K562 (cell line): ENCODE measurements around the gene KIAA0513. TPM values are rescaled to one million over a fixed set of nuclear protein-coding genes. Genes with fewer than 3 reads are reported as not detected.

Experiments
- KDM5B ChIP-seq: fragments of 200-600 bp; sonication (generic); IDR thresholded peaks from 2 replicates; pipeline ENCODE4 v1.6.1; 2012; ENCODE audit warnings: low read depth, mild to moderate bottlenecking, moderate library complexity, low read length, control low read depth, inconsistent platforms; ENCODE audit not compliant: insufficient replicate concordance
- NR1H2 ChIP-seq: sonication (generic); formaldehyde crosslinking; IDR thresholded peaks from 2 replicates; pipeline ENCODE4 v1.4.0; 2020; ENCODE audit warnings: mild to moderate bottlenecking, missing genetic modification reagents
- RCOR1 ChIP-seq, 2 experiments: IDR thresholded peaks; 2 replicates each; pipeline ENCODE4 v1.6.1; 2012; ENCODE audit warnings: low read depth in 2 of 2, low read length in 2 of 2, borderline replicate concordance in 1 of 2, improper control_type of control experiment in 1 of 2
- RFX7 ChIP-seq: fragments of 250-450 bp; sonication (Bioruptor Pico); IDR thresholded peaks from 2 replicates; pipeline ENCODE4 v1.5.1; 2021; ENCODE audit warnings: mild to moderate bottlenecking
- SMAD1 ChIP-seq: fragments of 150-350 bp; IDR thresholded peaks from 2 replicates; pipeline ENCODE4 v1.6.1; 2014; ENCODE audit warnings: low read length, low read depth; ENCODE audit not compliant: partially characterized antibody
- ZKSCAN8 ChIP-seq: fragments of 200-800 bp; sonication (Bioruptor generic); IDR thresholded peaks from 2 replicates; pipeline ENCODE4 v1.6.1; 2016; ENCODE audit warnings: missing genetic modification characterization, missing compliant biosample characterization
- ZNF780A ChIP-seq: fragments of 250-450 bp; sonication (Bioruptor Pico); IDR thresholded peaks from 2 replicates; pipeline ENCODE4 v1.5.0; 2021; ENCODE audit warnings: mild to moderate bottlenecking
- polyA plus RNA-seq, 8 experiments: library from polyadenylated mRNA; depleted of rRNA in 4 of 8; stranded (reverse) in 5 of 8; unstranded in 3 of 8; fragments of >200 nt; fragmentation: Nextera tagmentation in 2 of 8; fragmentation: Illumina TruSeq in 1 of 8; extraction: Ambion mirVana in 2 of 8; extraction: Trizol in 1 of 8; gene quantifications; 2 replicates each; pipeline versions ENCODE4 v1.2.1 to v1.2.3, GENCODE V29; 2011 to 2014; ENCODE audit warnings: inconsistent platforms in 1 of 8, missing spikeins in 1 of 8
- total RNA-seq, 7 experiments: library from RNA; depleted of rRNA in 6 of 7; stranded (reverse); fragments of >200 nt in 6 of 7; fragmentation: Illumina TruSeq in 2 of 7; extraction: Trizol in 2 of 7; gene quantifications; 2 replicates each; pipeline versions ENCODE4 v1.2.1 to v1.2.3, GENCODE V29; 2011 to 2021; ENCODE audit warnings: low replicate concordance in 1 of 7
- TF ChIP-seq, protein P1 (sequence below), 3 experiments: IDR thresholded peaks in 2 of 3; conservative IDR thresholded peaks in 1 of 3; 2 replicates each; pipeline ENCODE4 v1.5.1; 2011 to 2012; ENCODE audit warnings: low read length in 3 of 3, mild to moderate bottlenecking in 3 of 3, control low read depth in 2 of 3, improper control_type of control experiment in 1 of 3, inconsistent platforms in 1 of 3, low read depth in 1 of 3, mixed read lengths in 1 of 3, moderate library complexity in 1 of 3; ENCODE audit not compliant: insufficient read depth in 2 of 3
- TF ChIP-seq, protein P2 (sequence below): sonication (generic); formaldehyde crosslinking; IDR thresholded peaks from 2 replicates; pipeline ENCODE4 v1.8.1; 2023; ENCODE audit warnings: mild to moderate bottlenecking, missing genetic modification reagents
- TF ChIP-seq, protein P3 (sequence below): fragments of 250-450 bp; sonication (Bioruptor Pico); IDR thresholded peaks from 2 replicates; pipeline ENCODE4 v1.8.0; 2022; ENCODE audit warnings: moderate library complexity, mild to moderate bottlenecking, inconsistent platforms

KIAA0513 gene
- total and polyA plus RNA-seq, 9 of the 15 experiments (the other 6 are each of a cell fraction or from before 2014, with no cell fraction given) = 0.18 to 13.7 (median 10.2) TPM

DNA sequence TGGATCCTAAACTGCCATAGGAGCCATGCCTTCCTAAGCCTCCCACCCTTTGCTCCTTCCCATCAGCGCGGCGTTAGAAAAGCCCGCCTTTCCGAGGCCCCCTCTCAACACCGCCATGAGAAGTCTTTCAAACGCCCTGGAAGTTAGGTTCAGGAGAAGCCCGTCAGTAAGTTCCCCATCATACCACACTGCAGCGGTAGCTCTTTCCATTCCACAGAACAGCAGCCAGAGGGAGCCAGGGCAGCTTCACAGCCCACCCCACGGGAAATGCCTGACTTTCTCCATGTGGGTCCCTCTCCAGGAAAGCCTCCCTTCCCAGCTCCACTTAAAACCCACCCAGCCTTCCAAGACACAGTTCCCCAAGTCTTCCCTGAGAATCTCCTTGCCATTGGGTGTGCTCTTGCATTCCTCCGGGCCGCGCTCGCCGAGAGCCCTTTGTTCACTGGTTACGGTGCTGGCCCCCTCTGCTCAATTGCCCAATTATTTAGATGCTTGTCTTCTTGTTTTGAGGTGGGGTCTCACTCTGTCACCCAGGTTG lies 28.7 kb downstream of the KIAA0513 start (continued):
- TF ChIP-seq, protein P1, sequence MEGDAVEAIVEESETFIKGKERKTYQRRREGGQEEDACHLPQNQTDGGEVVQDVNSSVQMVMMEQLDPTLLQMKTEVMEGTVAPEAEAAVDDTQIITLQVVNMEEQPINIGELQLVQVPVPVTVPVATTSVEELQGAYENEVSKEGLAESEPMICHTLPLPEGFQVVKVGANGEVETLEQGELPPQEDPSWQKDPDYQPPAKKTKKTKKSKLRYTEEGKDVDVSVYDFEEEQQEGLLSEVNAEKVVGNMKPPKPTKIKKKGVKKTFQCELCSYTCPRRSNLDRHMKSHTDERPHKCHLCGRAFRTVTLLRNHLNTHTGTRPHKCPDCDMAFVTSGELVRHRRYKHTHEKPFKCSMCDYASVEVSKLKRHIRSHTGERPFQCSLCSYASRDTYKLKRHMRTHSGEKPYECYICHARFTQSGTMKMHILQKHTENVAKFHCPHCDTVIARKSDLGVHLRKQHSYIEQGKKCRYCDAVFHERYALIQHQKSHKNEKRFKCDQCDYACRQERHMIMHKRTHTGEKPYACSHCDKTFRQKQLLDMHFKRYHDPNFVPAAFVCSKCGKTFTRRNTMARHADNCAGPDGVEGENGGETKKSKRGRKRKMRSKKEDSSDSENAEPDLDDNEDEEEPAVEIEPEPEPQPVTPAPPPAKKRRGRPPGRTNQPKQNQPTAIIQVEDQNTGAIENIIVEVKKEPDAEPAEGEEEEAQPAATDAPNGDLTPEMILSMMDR (IDR thresholded peaks at IDR 0.05 in 2 of 3, conservative IDR thresholded peaks at IDR 0.05 in 1 of 3; ENCODE audit: insufficient read depth in 2 of 3, low read depth in 1 of 3, low read length in 3 of 3) = peak; percentile 63 to 70 (median 68)
- TF ChIP-seq RFX7 (CRISPR knock-in tag) (no peak), NR1H2 (CRISPR knock-in tag) (0 out of 2 replicates have a peak, but pooled peaks have one; percentile 35), KDM5B (no peak), SMAD1 (no peak), ZKSCAN8 (CRISPR knock-in tag) (no peak), RCOR1 (IDR thresholded peaks at IDR 0.05; ENCODE audit: borderline replicate concordance in 1 of 2, low read depth in 2 of 2, low read length in 2 of 2) (0 out of 4 replicates have a peak, but pooled peaks of 1 of the 2 experiments have one; percentile 23), ZNF780A (CRISPR knock-in tag) (no peak)
- TF ChIP-seq, protein P2, sequence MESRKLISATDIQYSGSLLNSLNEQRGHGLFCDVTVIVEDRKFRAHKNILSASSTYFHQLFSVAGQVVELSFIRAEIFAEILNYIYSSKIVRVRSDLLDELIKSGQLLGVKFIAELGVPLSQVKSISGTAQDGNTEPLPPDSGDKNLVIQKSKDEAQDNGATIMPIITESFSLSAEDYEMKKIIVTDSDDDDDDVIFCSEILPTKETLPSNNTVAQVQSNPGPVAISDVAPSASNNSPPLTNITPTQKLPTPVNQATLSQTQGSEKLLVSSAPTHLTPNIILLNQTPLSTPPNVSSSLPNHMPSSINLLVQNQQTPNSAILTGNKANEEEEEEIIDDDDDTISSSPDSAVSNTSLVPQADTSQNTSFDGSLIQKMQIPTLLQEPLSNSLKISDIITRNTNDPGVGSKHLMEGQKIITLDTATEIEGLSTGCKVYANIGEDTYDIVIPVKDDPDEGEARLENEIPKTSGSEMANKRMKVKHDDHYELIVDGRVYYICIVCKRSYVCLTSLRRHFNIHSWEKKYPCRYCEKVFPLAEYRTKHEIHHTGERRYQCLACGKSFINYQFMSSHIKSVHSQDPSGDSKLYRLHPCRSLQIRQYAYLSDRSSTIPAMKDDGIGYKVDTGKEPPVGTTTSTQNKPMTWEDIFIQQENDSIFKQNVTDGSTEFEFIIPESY (CRISPR knock-in tag) = no peak
- TF ChIP-seq, protein P3, sequence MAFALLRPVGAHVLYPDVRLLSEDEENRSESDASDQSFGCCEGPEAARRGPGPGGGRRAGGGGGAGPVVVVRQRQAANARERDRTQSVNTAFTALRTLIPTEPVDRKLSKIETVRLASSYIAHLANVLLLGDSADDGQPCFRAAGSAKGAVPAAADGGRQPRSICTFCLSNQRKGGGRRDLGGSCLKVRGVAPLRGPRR (CRISPR knock-in tag) = no peak
